Neutrophil (primary cell): Measurements from ENCODE around the gene MUL1.

ENCODE experiments used
- H3K27ac ChIP-seq: fragments of 200-600 bp; sonication (generic); 2 replicates; pipeline ENCODE4 v1.5.1; 2016; ENCODE audit warnings: mild to moderate bottlenecking, moderate library complexity
- H3K27me3 ChIP-seq: fragments of 200-600 bp; sonication (generic); 2 replicates; pipeline ENCODE4 v1.6.0; 2016; ENCODE audit warnings: mild to moderate bottlenecking
- H3K36me3 ChIP-seq: fragments of 200-600 bp; sonication (generic); 2 replicates; pipeline ENCODE4 v1.5.1; 2017
- H3K4me1 ChIP-seq, 2 experiments: fragments of 200-600 bp in 1 of 2; sonication (generic) in 1 of 2; 1 replicate in 1 of 2; 2 replicates in 1 of 2; pipeline versions ENCODE4 v1.5.1 to v1.6.1; 2013 to 2016; ENCODE audit warnings: low read depth in 1 of 2, low read length in 1 of 2, mild to moderate bottlenecking in 1 of 2, moderate library complexity in 1 of 2; ENCODE audit not compliant: control insufficient read depth in 1 of 2, insufficient read depth in 1 of 2
- H3K4me3 ChIP-seq, 2 experiments: fragments of 200-600 bp in 1 of 2; sonication (generic) in 1 of 2; 1 replicate in 1 of 2; 2 replicates in 1 of 2; pipeline ENCODE4 v1.5.1; 2013 to 2016; ENCODE audit warnings: low read depth in 1 of 2, low read length in 1 of 2, mild to moderate bottlenecking in 1 of 2, moderate library complexity in 1 of 2
- H3K9me3 ChIP-seq: fragments of 200-600 bp; sonication (generic); 2 replicates; pipeline ENCODE4 v1.5.1; 2016
- CTCF ChIP-seq: fragments of 200-600 bp; sonication (generic); IDR thresholded peaks from 2 replicates; pipeline ENCODE4 v1.5.1; 2016; ENCODE audit warnings: antibody characterized with exemption

MUL1 gene

GRCh38 chr1:20508411-20508771 lies 440 bp upstream of the MUL1 start:
- H3K9me3 ChIP-seq = no peaks in the 10 kb centered on the region
- no peak for TF ChIP-seq CTCF
- peaks cover 49% of the 10 kb centered on the region for H3K27me3 ChIP-seq
- H3K4me3 ChIP-seq = peak overlapping the region; percentile 70 to 86
- H3K4me1 ChIP-seq = peaks cover 12 to 15% of the 10 kb centered on the region in 2 experiments
- peak overlapping the region; percentile 77 for H3K27ac ChIP-seq
- H3K36me3 ChIP-seq = peaks cover 10% of the 10 kb centered on the region

GRCh38 chr1:20507248-20507563 lies 745 bp downstream of the MUL1 start:
- TF ChIP-seq CTCF = no peak
- peaks cover 37% of the 10 kb centered on the region for H3K27me3 ChIP-seq
- H3K4me3 ChIP-seq = peak overlapping the region; percentile 70 to 86
- peaks cover 12 to 15% of the 10 kb centered on the region in 2 experiments for H3K4me1 ChIP-seq
- H3K36me3 ChIP-seq = peaks cover 20% of the 10 kb centered on the region
- no peaks in the 10 kb centered on the region for H3K9me3 ChIP-seq
- H3K27ac ChIP-seq = peak overlapping the region; percentile 77

- no peak for TF ChIP-seq CTCF
- H3K27me3 ChIP-seq = peaks cover 20% of the 10 kb centered on the region
- peaks cover 37% of the 10 kb centered on the region for H3K36me3 ChIP-seq
- H3K9me3 ChIP-seq = no peaks in the 10 kb centered on the region
- H3K27ac ChIP-seq = no peak overlapping the region
- no peak overlapping the region for H3K4me3 ChIP-seq
- H3K4me1 ChIP-seq = peaks cover 12 to 15% of the 10 kb centered on the region in 2 experiments
Observed at GRCh38 chr1:20505488-20505887, 2.5 kb downstream of the MUL1 start.

- H3K9me3 ChIP-seq = no peaks in the 10 kb centered on the region
- H3K4me3 ChIP-seq = no peak overlapping the region
- H3K27ac ChIP-seq = no peak overlapping the region
- TF ChIP-seq CTCF = no peak
- H3K4me1 ChIP-seq = no peaks in the 10 kb centered on the region
- peaks cover 2% of the 10 kb centered on the region for H3K27me3 ChIP-seq
- H3K36me3 ChIP-seq = peaks cover 74% of the 10 kb centered on the region
Observed at GRCh38 chr1:20500716-20501115, 7.2 kb downstream of the MUL1 start.

GRCh38 chr1:20499718-20500117 lies 8.2 kb downstream of the MUL1 start:
- no peak overlapping the region for H3K27ac ChIP-seq
- H3K4me1 ChIP-seq = no peaks in the 10 kb centered on the region
- H3K4me3 ChIP-seq = no peak overlapping the region
- H3K27me3 ChIP-seq = peaks cover 12% of the 10 kb centered on the region
- H3K36me3 ChIP-seq = peaks cover 72% of the 10 kb centered on the region
- H3K9me3 ChIP-seq = no peaks in the 10 kb centered on the region
- TF ChIP-seq CTCF = no peak

GRCh38 chr1:20499105-20499504 lies 8.8 kb downstream of the MUL1 start:
- peaks cover 3 to 5% of the 10 kb centered on the region in 2 experiments for H3K4me1 ChIP-seq
- no peak overlapping the region for H3K27ac ChIP-seq
- peaks cover 66% of the 10 kb centered on the region for H3K36me3 ChIP-seq
- H3K4me3 ChIP-seq = no peak overlapping the region
- no peaks in the 10 kb centered on the region for H3K9me3 ChIP-seq
- TF ChIP-seq CTCF = no peak
- peaks cover 18% of the 10 kb centered on the region for H3K27me3 ChIP-seq
